A549 (cell line): ENCODE results near the gene TM7SF3.

Experiments used
- CEBPB ChIP-seq, 2 experiments: fragments of >200 bp in 1 of 2; sonication (Bioruptor Twin) in 1 of 2; formaldehyde crosslinking in 1 of 2; IDR thresholded peaks; 2 replicates each; pipeline ENCODE4 v1.6.1; 2012 to 2016
- EP300 ChIP-seq, 2 experiments: fragments of >200 bp; sonication (Bioruptor Twin); formaldehyde crosslinking; IDR thresholded peaks; 2 replicates in 1 of 2; 3 replicates in 1 of 2; pipeline ENCODE4 v1.6.1; 2016 to 2017
- RNF2 ChIP-seq: fragments of 200-600 bp; sonication (generic); IDR thresholded peaks from 2 replicates; pipeline ENCODE4 v1.6.1; 2016; ENCODE audit warnings: low read depth, mild to moderate bottlenecking, antibody characterized with exemption, moderate library complexity, borderline replicate concordance
- TF ChIP-seq, protein P1 (sequence below): fragments of >200 bp; sonication (Bioruptor Twin); formaldehyde crosslinking; IDR thresholded peaks from 3 replicates; pipeline ENCODE4 v1.5.1; 2016
- TF ChIP-seq, protein P2 (sequence below): fragments of 150-350 bp; IDR thresholded peaks from 2 replicates; pipeline ENCODE4 v1.6.1; 2014; ENCODE audit warnings: low read depth, mild to moderate bottlenecking, low read length

DNA sequence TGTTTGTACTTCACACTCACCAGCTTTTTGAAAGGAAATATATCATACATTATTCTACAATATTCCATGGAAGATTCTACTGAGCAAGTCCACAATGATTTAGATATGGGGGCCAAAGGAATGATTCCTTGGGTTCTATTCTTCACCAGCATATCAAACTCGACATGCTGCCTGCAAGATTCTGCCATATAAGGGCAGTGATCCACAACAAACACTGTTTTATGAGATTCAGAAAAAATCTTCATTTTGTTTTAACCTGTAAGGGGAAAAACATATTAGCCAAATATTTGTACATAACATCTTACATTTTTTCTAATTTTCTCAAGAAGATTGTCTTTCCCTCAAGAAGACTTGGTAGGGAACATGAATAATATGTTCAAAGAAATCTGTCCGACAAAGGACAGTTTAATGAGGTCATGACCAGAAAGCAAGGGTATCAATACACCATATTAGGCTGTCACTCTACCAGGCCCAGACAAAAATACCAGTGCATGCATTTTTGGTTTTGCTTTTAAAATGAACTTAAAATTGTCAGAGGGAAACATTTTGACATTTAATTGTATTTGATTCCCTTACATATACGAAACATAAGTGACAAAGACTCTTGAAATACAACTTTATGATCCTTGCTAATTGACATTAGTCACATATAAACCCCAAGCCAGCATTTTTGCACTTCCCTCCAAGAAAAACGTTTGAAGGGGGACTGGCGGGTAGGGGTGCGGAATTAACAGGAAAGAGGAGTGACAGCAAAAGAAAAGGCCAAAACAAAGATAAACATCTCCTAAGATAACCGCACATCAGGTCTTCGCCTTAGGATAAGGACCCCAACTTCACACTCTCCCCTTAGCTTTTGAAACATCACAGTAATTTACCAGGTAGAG is 77.4 kb downstream of the TM7SF3 start:
- TF ChIP-seq EP300 (IDR thresholded peaks at IDR 0.05), result no peak
- TF ChIP-seq CEBPB (IDR thresholded peaks at IDR 0.05), result no peak
- TF ChIP-seq, protein P1, sequence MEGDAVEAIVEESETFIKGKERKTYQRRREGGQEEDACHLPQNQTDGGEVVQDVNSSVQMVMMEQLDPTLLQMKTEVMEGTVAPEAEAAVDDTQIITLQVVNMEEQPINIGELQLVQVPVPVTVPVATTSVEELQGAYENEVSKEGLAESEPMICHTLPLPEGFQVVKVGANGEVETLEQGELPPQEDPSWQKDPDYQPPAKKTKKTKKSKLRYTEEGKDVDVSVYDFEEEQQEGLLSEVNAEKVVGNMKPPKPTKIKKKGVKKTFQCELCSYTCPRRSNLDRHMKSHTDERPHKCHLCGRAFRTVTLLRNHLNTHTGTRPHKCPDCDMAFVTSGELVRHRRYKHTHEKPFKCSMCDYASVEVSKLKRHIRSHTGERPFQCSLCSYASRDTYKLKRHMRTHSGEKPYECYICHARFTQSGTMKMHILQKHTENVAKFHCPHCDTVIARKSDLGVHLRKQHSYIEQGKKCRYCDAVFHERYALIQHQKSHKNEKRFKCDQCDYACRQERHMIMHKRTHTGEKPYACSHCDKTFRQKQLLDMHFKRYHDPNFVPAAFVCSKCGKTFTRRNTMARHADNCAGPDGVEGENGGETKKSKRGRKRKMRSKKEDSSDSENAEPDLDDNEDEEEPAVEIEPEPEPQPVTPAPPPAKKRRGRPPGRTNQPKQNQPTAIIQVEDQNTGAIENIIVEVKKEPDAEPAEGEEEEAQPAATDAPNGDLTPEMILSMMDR, result no peak
- TF ChIP-seq RNF2, result no peak
- TF ChIP-seq, protein P2, sequence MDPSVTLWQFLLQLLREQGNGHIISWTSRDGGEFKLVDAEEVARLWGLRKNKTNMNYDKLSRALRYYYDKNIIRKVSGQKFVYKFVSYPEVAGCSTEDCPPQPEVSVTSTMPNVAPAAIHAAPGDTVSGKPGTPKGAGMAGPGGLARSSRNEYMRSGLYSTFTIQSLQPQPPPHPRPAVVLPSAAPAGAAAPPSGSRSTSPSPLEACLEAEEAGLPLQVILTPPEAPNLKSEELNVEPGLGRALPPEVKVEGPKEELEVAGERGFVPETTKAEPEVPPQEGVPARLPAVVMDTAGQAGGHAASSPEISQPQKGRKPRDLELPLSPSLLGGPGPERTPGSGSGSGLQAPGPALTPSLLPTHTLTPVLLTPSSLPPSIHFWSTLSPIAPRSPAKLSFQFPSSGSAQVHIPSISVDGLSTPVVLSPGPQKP, result no peak
